ENCODE data around the gene CABCOCO1. TPM values are rescaled to one million over a fixed set of nuclear protein-coding genes. Genes with fewer than 3 reads are reported as not detected.

Gene CABCOCO1
- total RNA-seq, 1 donor, result not detected

GRCh38 chr10:61752111-61753011 lies 89.6 kb downstream of the CABCOCO1 start:
- Histone ChIP-seq H3K9me3 (ENCODE audit: low read depth, low read length) (no peaks in the 10 kb centered on the region), H3K27me3 (ENCODE audit: insufficient read depth, low read length) (no peaks in the 10 kb centered on the region), H3K4me3 (ENCODE audit: low read length) (no peak overlapping the region), H3K4me1 (ENCODE audit: insufficient read depth, low read length) (peaks cover 15% of the 10 kb centered on the region)

- Histone ChIP-seq H3K27me3 (ENCODE audit: insufficient read depth, low read length) (no peaks in the 10 kb centered on the region), H3K4me3 (ENCODE audit: low read length) (no peak overlapping the region), H3K4me1 (ENCODE audit: insufficient read depth, low read length) (peaks cover 15% of the 10 kb centered on the region), H3K9me3 (ENCODE audit: low read depth, low read length) (no peaks in the 10 kb centered on the region)
Measured at GRCh38 chr10:61753453-61753852, 90.7 kb downstream of the CABCOCO1 start.

GRCh38 chr10:61754587-61755550 lies 92.1 kb downstream of the CABCOCO1 start:
- H3K4me3 ChIP-seq (ENCODE audit: low read length), result no peak overlapping the region
- peaks cover 15% of the 10 kb centered on the region for H3K4me1 ChIP-seq (ENCODE audit: insufficient read depth, low read length)
- no peaks in the 10 kb centered on the region for H3K27me3 ChIP-seq (ENCODE audit: insufficient read depth, low read length)
- no peaks in the 10 kb centered on the region for H3K9me3 ChIP-seq (ENCODE audit: low read depth, low read length)

GRCh38 chr10:61757001-61757400 lies 94.3 kb downstream of the CABCOCO1 start:
- no peak overlapping the region for H3K4me3 ChIP-seq (ENCODE audit: low read length)
- H3K27me3 ChIP-seq (ENCODE audit: insufficient read depth, low read length), result no peaks in the 10 kb centered on the region
- peaks cover 3% of the 10 kb centered on the region for H3K4me1 ChIP-seq (ENCODE audit: insufficient read depth, low read length)
- no peaks in the 10 kb centered on the region for H3K9me3 ChIP-seq (ENCODE audit: low read depth, low read length)

GRCh38 chr10:61757525-61758397 lies 95.0 kb downstream of the CABCOCO1 start:
- Histone ChIP-seq H3K4me1 (ENCODE audit: insufficient read depth, low read length) (no peaks in the 10 kb centered on the region), H3K9me3 (ENCODE audit: low read depth, low read length) (no peaks in the 10 kb centered on the region), H3K4me3 (ENCODE audit: low read length) (no peak overlapping the region), H3K27me3 (ENCODE audit: insufficient read depth, low read length) (no peaks in the 10 kb centered on the region)

- no peaks in the 10 kb centered on the region for H3K4me1 ChIP-seq (ENCODE audit: insufficient read depth, low read length)
- no peaks in the 10 kb centered on the region for H3K27me3 ChIP-seq (ENCODE audit: insufficient read depth, low read length)
- H3K9me3 ChIP-seq (ENCODE audit: low read depth, low read length), result no peaks in the 10 kb centered on the region
- no peak overlapping the region for H3K4me3 ChIP-seq (ENCODE audit: low read length)
Measured at GRCh38 chr10:61758433-61758832, 95.7 kb downstream of the CABCOCO1 start.

- H3K9me3 ChIP-seq (ENCODE audit: low read depth, low read length), result no peaks in the 10 kb centered on the region
- no peaks in the 10 kb centered on the region for H3K4me1 ChIP-seq (ENCODE audit: insufficient read depth, low read length)
- H3K27me3 ChIP-seq (ENCODE audit: insufficient read depth, low read length), result no peaks in the 10 kb centered on the region
- no peak overlapping the region for H3K4me3 ChIP-seq (ENCODE audit: low read length)
Measured at GRCh38 chr10:61759751-61760150, 97.0 kb downstream of the CABCOCO1 start.

- Histone ChIP-seq H3K4me3 (ENCODE audit: low read length) (no peak overlapping the region), H3K9me3 (ENCODE audit: low read depth, low read length) (no peaks in the 10 kb centered on the region), H3K27me3 (ENCODE audit: insufficient read depth, low read length) (no peaks in the 10 kb centered on the region), H3K4me1 (ENCODE audit: insufficient read depth, low read length) (no peaks in the 10 kb centered on the region)
Measured at GRCh38 chr10:61760943-61761824, 98.5 kb downstream of the CABCOCO1 start.

- H3K27me3 ChIP-seq (ENCODE audit: insufficient read depth, low read length), result no peaks in the 10 kb centered on the region
- H3K4me1 ChIP-seq (ENCODE audit: insufficient read depth, low read length), result no peaks in the 10 kb centered on the region
- no peaks in the 10 kb centered on the region for H3K9me3 ChIP-seq (ENCODE audit: low read depth, low read length)
- no peak overlapping the region for H3K4me3 ChIP-seq (ENCODE audit: low read length)
Measured at GRCh38 chr10:61761825-61762217, 99.1 kb downstream of the CABCOCO1 start.

GRCh38 chr10:61763778-61764177 lies 101.0 kb downstream of the CABCOCO1 start:
- Histone ChIP-seq H3K4me1 (ENCODE audit: insufficient read depth, low read length) (no peaks in the 10 kb centered on the region), H3K4me3 (ENCODE audit: low read length) (no peak overlapping the region), H3K9me3 (ENCODE audit: low read depth, low read length) (no peaks in the 10 kb centered on the region), H3K27me3 (ENCODE audit: insufficient read depth, low read length) (no peaks in the 10 kb centered on the region)

- no peaks in the 10 kb centered on the region for H3K4me1 ChIP-seq (ENCODE audit: insufficient read depth, low read length)
- no peak overlapping the region for H3K4me3 ChIP-seq (ENCODE audit: low read length)
- no peaks in the 10 kb centered on the region for H3K9me3 ChIP-seq (ENCODE audit: low read depth, low read length)
- H3K27me3 ChIP-seq (ENCODE audit: insufficient read depth, low read length), result no peaks in the 10 kb centered on the region
Measured at GRCh38 chr10:61764486-61764885, 101.8 kb downstream of the CABCOCO1 start.

GRCh38 chr10:61765176-61766087 lies 102.7 kb downstream of the CABCOCO1 start:
- no peak overlapping the region for H3K4me3 ChIP-seq (ENCODE audit: low read length)
- H3K4me1 ChIP-seq (ENCODE audit: insufficient read depth, low read length), result no peaks in the 10 kb centered on the region
- no peaks in the 10 kb centered on the region for H3K9me3 ChIP-seq (ENCODE audit: low read depth, low read length)
- no peaks in the 10 kb centered on the region for H3K27me3 ChIP-seq (ENCODE audit: insufficient read depth, low read length)

- no peak overlapping the region for H3K4me3 ChIP-seq (ENCODE audit: low read length)
- H3K4me1 ChIP-seq (ENCODE audit: insufficient read depth, low read length), result no peaks in the 10 kb centered on the region
- no peaks in the 10 kb centered on the region for H3K27me3 ChIP-seq (ENCODE audit: insufficient read depth, low read length)
- H3K9me3 ChIP-seq (ENCODE audit: low read depth, low read length), result no peaks in the 10 kb centered on the region
Measured at GRCh38 chr10:61766927-61767326, 104.2 kb downstream of the CABCOCO1 start.

Data from mononuclear cell (primary cell).